OCI-LY7 (cell line): ENCODE results near the gene MCM7. TPM values are rescaled to one million over a fixed set of nuclear protein-coding genes. Genes with fewer than 3 reads are reported as not detected.

Experiments used
- BruUV-seq: library from RNA; stranded (reverse); fragments of 400-500 nt; replicated peaks from 2 replicates; lab custom pipeline; 2021; lab: Mats Ljungman, UMichigan
- CTCF ChIA-PET: fragments of 300-600 bp; sonication (Branson Sonifier 250); formaldehyde crosslinking; loops from one replicate; lab custom pipeline; 2022; ENCODE audit warnings: antibody characterized with exemption; ENCODE audit not compliant: unreplicated experiment; lab: Charles Lee
- POLR2A ChIA-PET: fragments of 300-600 bp; sonication (Branson Sonifier 250); formaldehyde crosslinking; loops from one replicate; lab custom pipeline; 2022; ENCODE audit warnings: antibody characterized with exemption; lab: Charles Lee
- DNase-seq: peaks from one replicate; pipeline ENCODE4 v3.0.0-alpha.2; 2015; ENCODE audit warnings: low spot score
- H2AFZ ChIP-seq: fragments of 200-600 bp; sonication (generic), shearing (Covaris generic); 2 replicates; pipeline ENCODE4 v1.6.1; 2014; ENCODE audit warnings: mild to moderate bottlenecking, antibody characterized with exemption, low read length, moderate library complexity
- H3K27ac ChIP-seq: fragments of 200-600 bp; sonication (generic); 2 replicates; pipeline ENCODE4 v1.5.1; 2014; ENCODE audit warnings: mixed run types, low read depth, mild to moderate bottlenecking, moderate library complexity, low read length, inconsistent platforms; ENCODE audit not compliant: poor library complexity, severe bottlenecking
- H3K36me3 ChIP-seq: fragments of 200-600 bp; sonication (generic); 2 replicates; pipeline ENCODE4 v1.6.1; 2014; ENCODE audit warnings: mild to moderate bottlenecking, antibody characterized with exemption, low read length, moderate library complexity, mixed read lengths; ENCODE audit not compliant: insufficient read depth
- H3K4me1 ChIP-seq: fragments of 200-600 bp; sonication (generic); 2 replicates; pipeline ENCODE4 v1.5.1; 2014; ENCODE audit warnings: mild to moderate bottlenecking, low read length; ENCODE audit not compliant: insufficient read depth, poor library complexity, severe bottlenecking
- H3K4me2 ChIP-seq: fragments of 200-600 bp; sonication (generic); 2 replicates; pipeline ENCODE4 v1.6.1; 2014; ENCODE audit warnings: mild to moderate bottlenecking, low read length
- H3K4me3 ChIP-seq: fragments of 200-600 bp; sonication (generic); 2 replicates; pipeline ENCODE4 v1.5.1; 2014; ENCODE audit warnings: mild to moderate bottlenecking, low read depth, low read length; ENCODE audit not compliant: poor library complexity, severe bottlenecking
- H3K79me2 ChIP-seq: fragments of 200-600 bp; sonication (generic); 2 replicates; pipeline ENCODE4 v1.6.1; 2016; ENCODE audit warnings: low read depth, mild to moderate bottlenecking, low read length, moderate library complexity, mixed read lengths; ENCODE audit not compliant: insufficient read depth
- H3K9me2 ChIP-seq: fragments of 200-600 bp; sonication (generic); 2 replicates; pipeline ENCODE4 v1.6.1; 2016; ENCODE audit warnings: mild to moderate bottlenecking, low read length, mixed read lengths; ENCODE audit not compliant: insufficient read depth
- H3K9me3 ChIP-seq: fragments of 200-600 bp; sonication (generic); 2 replicates; pipeline ENCODE4 v1.6.1; 2014; ENCODE audit warnings: mild to moderate bottlenecking, mixed run types, low read length, mixed read lengths
- H4K20me1 ChIP-seq: fragments of 200-600 bp; sonication (generic); 2 replicates; pipeline ENCODE4 v1.6.1; 2014; ENCODE audit warnings: mild to moderate bottlenecking, antibody characterized with exemption, low read length, moderate library complexity, mixed read lengths; ENCODE audit not compliant: insufficient read depth
- EZH2phosphoT487 ChIP-seq: fragments of 200-600 bp; sonication (generic); IDR thresholded peaks from 2 replicates; pipeline ENCODE4 v1.6.1; 2018; ENCODE audit warnings: low read depth, borderline replicate concordance, mild to moderate bottlenecking, mixed run types, antibody characterized with exemption, low read length, moderate library complexity, mixed read lengths
- intact Hi-C: fragments of 100-400 bp; cut with micrococcal nuclease; formaldehyde crosslinking; loops from one replicate; pipeline ENCODE4 v1.10.0; 2022; ENCODE audit not compliant: unreplicated experiment
- total RNA-seq, 2 experiments: library from RNA; depleted of rRNA in 1 of 2; stranded (reverse); fragments of >200 nt in 1 of 2; shearing (Covaris generic) in 1 of 2; gene quantifications; 2 replicates each; pipeline ENCODE4 v1.2.3, GENCODE V29; 2014 to 2022
- TF ChIP-seq, protein P1 (sequence below): fragments of 200-600 bp; sonication (generic); conservative IDR thresholded peaks from 2 replicates; pipeline ENCODE4 v1.5.1; 2014; ENCODE audit warnings: mild to moderate bottlenecking, antibody characterized with exemption, low read length, moderate library complexity, mixed read lengths

The MCM7 gene
- total RNA-seq, 2 experiments from 2014 or later: 423 to 424 TPM

DNA sequence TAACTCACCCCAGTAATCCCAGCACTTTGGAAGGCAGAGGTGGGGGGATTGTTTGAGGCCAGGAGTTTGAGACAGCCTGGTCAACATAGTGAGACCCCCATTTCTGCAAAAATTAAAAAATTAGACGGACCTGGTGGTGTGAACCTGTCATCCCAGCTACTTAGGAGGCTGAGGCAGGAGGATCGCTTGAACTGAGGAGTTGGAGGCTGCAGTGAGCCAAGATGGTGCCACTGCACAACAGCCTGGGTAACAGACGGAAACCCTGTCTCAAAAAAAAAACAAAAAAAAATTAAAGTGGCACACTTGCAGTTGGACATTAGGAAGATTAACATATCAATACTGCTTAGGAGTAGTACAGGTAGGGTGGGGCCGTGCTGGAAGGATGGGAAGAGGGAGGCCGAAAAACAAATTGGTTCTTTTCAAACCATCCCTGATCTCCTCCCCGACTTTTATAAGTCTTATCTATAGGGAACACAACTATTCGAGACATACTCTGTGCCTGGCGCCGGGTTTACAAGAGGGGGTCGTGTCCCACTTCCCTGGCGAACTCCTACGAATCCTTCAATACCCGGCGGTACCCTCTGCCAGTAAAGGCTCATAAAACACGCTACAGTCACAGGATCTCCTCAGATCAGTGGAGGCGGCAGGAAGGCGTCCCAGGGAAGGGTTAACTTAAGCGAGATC, 17.3 kb upstream of the MCM7 start:
- Histone ChIP-seq H3K9me2 (no peaks in the 10 kb centered on the region), H3K79me2 (peaks cover 19% of the 10 kb centered on the region; the same call in 1 of the 2 replicates), H3K4me1 (peaks cover 11% of the 10 kb centered on the region), H4K20me1 (no peaks in the 10 kb centered on the region), H3K36me3 (peaks cover 27% of the 10 kb centered on the region), H2AFZ (peak overlapping the region; percentile 84; the same call in 1 of the 2 replicates), H3K9me3 (no peaks in the 10 kb centered on the region), H3K4me2 (peak overlapping the region; percentile 85), H3K27ac (peak overlapping the region; percentile 73), H3K4me3 (peak overlapping the region; percentile 80)
- TF ChIP-seq, protein P1, sequence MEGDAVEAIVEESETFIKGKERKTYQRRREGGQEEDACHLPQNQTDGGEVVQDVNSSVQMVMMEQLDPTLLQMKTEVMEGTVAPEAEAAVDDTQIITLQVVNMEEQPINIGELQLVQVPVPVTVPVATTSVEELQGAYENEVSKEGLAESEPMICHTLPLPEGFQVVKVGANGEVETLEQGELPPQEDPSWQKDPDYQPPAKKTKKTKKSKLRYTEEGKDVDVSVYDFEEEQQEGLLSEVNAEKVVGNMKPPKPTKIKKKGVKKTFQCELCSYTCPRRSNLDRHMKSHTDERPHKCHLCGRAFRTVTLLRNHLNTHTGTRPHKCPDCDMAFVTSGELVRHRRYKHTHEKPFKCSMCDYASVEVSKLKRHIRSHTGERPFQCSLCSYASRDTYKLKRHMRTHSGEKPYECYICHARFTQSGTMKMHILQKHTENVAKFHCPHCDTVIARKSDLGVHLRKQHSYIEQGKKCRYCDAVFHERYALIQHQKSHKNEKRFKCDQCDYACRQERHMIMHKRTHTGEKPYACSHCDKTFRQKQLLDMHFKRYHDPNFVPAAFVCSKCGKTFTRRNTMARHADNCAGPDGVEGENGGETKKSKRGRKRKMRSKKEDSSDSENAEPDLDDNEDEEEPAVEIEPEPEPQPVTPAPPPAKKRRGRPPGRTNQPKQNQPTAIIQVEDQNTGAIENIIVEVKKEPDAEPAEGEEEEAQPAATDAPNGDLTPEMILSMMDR: no peak
- no peak for TF ChIP-seq EZH2phosphoT487
- intact Hi-C loops: loop anchor here (1.0 kb wide), 1 partner anchor 17 kb away; the partner anchor contains the start of genes AP4M1 and MCM7
- CTCF ChIA-PET: no interaction called here
- DNase-seq: no peak
- TSS peak; percentile 75 for BruUV-seq
- POLR2A ChIA-PET: interaction anchor here (0.6 to 0.9 kb wide), 2 partner anchors 15 to 17 kb away, joined by 3 read pairs; no protein-coding TSS in a partner anchor

DNA sequence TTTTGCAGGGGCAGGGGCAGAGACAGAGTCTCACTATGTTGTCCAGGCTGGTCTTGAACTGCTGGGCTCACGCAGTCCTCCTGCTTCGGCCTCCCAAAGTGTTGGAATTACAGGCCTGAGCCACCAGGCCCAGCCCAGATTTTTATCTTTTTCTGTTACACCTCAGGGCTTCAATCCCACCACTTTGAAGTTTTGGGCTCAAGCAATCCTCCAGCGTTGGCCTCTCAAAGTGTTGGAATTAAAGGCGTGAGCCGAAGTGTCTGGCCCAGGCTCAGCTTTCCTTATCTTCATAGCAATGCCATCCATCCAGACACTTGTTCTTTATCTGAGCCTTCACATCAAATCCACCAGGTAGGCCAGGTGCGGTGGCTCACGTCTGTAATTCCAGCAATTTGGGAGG, 13.8 kb upstream of the MCM7 start:
- BruUV-seq: no TSS peak
- Histone ChIP-seq H2AFZ (no peak overlapping the region), H3K79me2 (peaks cover 9% of the 10 kb centered on the region; the same call in 1 of the 2 replicates), H3K27ac (no peak overlapping the region), H3K4me3 (no peak overlapping the region), H3K4me2 (no peak overlapping the region), H3K9me3 (no peaks in the 10 kb centered on the region), H3K4me1 (peaks cover 5% of the 10 kb centered on the region), H3K36me3 (peaks cover 46% of the 10 kb centered on the region), H4K20me1 (no peaks in the 10 kb centered on the region), H3K9me2 (no peaks in the 10 kb centered on the region)
- CTCF ChIA-PET: no interaction called here
- no peak for DNase-seq
- intact Hi-C loops: no loop called here
- TF ChIP-seq EZH2phosphoT487: no peak
- TF ChIP-seq, protein P1: no peak
- POLR2A ChIA-PET: interaction anchor here (1.6 kb wide), 1 partner anchor 11 kb away, joined by 4 read pairs; the partner anchor contains the start of gene MBLAC1

DNA sequence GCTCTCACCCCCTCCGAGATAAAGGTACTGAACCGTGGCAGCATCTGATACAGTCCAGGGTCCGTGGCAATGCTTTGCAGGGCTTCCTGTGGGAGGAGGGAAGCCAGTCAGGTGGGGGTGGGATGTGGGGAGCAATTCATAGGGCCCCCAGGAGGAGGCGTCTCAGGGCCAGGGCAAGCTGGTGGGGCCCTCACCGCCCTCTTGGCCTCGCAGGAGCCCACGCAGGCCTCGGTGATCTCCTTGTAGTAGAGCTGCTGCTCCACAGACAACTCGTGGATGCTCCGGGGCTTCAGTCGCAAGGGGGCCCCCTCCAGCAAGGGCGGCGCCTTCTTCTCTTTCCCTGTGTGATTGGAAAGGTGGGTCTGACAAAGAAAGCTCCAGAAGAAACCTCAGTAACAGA, 10.7 kb upstream of the MCM7 start:
- H3K36me3 ChIP-seq: peaks cover 72% of the 10 kb centered on the region

More for the DNA sequence above, 10.7 kb upstream of the MCM7 start:
- Histone ChIP-seq H4K20me1 (no peaks in the 10 kb centered on the region), H3K27ac (no peak overlapping the region), H3K4me1 (no peaks in the 10 kb centered on the region), H3K79me2 (no peaks in the 10 kb centered on the region), H3K9me3 (no peaks in the 10 kb centered on the region), H3K4me2 (no peak overlapping the region), H2AFZ (no peak overlapping the region), H3K4me3 (no peak overlapping the region), H3K9me2 (no peaks in the 10 kb centered on the region)
- intact Hi-C loops: no loop called here
- TF ChIP-seq, protein P1: no peak
- no peak for TF ChIP-seq EZH2phosphoT487
- DNase-seq: no peak
- BruUV-seq: no TSS peak
- ChIA-PET POLR2A (interaction anchor here (1.3 kb wide), 1 partner anchor 10 kb away, joined by 5 read pairs; no protein-coding TSS in a partner anchor), CTCF (interaction anchor here (0.5 kb wide), 1 partner anchor 102 kb away, joined by 4 read pairs; no protein-coding TSS in a partner anchor)
